ENCODE measurements around the gene USP3.

GRCh38 chr15:63461230-63461985, 43.0 kb upstream of the USP3 start:
- no peak for TF ChIP-seq RAD21 (IDR thresholded peaks at IDR 0.05; ENCODE audit: low read depth)
- TF ChIP-seq EP300 (IDR thresholded peaks at IDR 0.05; ENCODE audit: borderline replicate concordance) = no peak
- TF ChIP-seq YY1 (IDR thresholded peaks at IDR 0.05; ENCODE audit: low read depth) = no peak
- TF ChIP-seq, protein P1, sequence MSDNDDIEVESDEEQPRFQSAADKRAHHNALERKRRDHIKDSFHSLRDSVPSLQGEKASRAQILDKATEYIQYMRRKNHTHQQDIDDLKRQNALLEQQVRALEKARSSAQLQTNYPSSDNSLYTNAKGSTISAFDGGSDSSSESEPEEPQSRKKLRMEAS (IDR thresholded peaks at IDR 0.05) = no peak
- TF ChIP-seq USF1 (IDR thresholded peaks at IDR 0.05) = no peak
